ENCODE data around the gene LGALS14.

The LGALS14 gene

DNA sequence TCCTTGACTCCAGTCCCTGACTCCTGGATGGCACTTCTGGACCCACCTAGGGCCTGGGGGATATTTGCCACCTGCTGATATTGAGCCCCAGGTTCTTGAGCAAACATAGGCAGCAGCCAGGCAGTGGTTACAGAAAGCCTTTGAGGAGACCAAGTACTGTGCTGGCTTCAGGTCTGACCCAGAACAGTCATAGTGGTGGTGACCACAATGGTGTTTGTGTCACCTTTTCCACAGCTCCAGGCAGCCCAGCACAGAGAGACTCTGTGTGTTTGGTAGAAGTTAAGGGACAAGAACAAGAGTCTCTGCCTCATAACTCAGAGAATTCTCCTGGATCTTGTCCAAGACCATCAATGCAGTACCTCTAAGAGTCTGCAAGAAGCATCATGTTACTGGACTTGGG lies 48.1 kb downstream of the LGALS14 start:
- DNase-seq, result no peak

- no peak for DNase-seq
These were observed 48.5 kb downstream of the LGALS14 start for GRCh38 chr19:39752795-39753194.

DNA sequence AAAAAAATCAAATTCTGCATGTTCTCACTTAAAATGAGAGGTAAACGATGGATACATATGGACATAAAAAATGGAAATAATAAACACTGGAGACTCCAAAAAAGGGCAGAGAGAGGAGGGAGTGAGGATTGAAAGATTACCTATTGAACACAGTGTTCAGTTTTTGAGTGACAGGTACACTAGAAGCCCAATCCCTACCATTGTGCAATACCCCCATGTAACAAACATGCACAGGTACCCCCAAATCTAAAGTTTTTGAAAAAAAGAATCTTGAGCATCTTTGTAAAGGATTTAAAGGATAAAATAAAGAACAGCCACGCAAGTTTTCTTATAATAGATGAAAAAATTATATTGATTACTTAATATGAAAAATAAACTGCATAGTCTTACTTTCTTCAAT lies 50.3 kb downstream of the LGALS14 start:
- DNase-seq, result no peak

DNA sequence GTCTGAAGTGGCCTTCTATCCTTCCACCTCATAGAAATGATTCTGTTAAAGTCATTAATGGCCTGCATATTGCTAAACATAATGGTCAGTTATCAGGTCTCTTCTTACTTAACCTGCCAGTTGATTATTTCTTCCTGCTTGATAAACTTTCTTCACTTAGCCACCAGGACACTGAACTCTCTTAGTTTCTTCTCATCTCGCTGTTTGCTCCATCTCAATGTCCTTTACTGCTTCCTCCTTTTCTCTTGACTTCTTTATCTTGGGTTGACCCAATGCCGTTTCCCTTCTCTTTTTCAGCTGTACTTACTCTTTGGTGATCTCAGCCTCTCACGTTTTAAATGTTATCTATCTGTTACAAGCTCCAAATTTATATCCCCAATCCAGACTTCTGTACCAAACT lies 50.7 kb downstream of the LGALS14 start:
- DNase-seq, result no peak

Data from NCI-H1930 (cell line).